Measurements from ENCODE around the gene MEX3A.
"Not testable (repeated sequence)": the region's sequence is repeated elsewhere in the genome, so short reads cannot be mapped to it uniquely, and the experiment has no call there.

The MEX3A gene

GRCh38 chr1:156082309-156083091, at the start of gene MEX3A:
MEX3A (minus strand) TSS chr1:156082465; CDS start chr1:156081998, 467 bp downstream.
- DNase-seq (ENCODE audit: low read depth in 2 of 3, low spot score in 2 of 3), result no peak

- no peak for DNase-seq (ENCODE audit: low read depth in 2 of 3, low spot score in 2 of 3)
Measured at GRCh38 chr1:156130578-156130942, 48.3 kb upstream of the MEX3A start.

GRCh38 chr1:156129687-156130577, 47.7 kb upstream of the MEX3A start:
- DNase-seq (ENCODE audit: low read depth in 2 of 3, low spot score in 2 of 3), result peak in 2 of 3 experiments; percentile 78 to 86

GRCh38 chr1:156128654-156129597, 46.7 kb upstream of the MEX3A start:
- no peak for DNase-seq (ENCODE audit: low read depth in 2 of 3, low spot score in 2 of 3)

- DNase-seq (ENCODE audit: low read depth in 2 of 3, low spot score in 2 of 3), result no peak
Measured at GRCh38 chr1:156128308-156128653, 46.0 kb upstream of the MEX3A start.

GRCh38 chr1:156126630-156127534, 44.6 kb upstream of the MEX3A start:
- peak in 2 of 3 experiments; percentile 53 to 76 for DNase-seq (ENCODE audit: low read depth in 2 of 3, low spot score in 2 of 3)

GRCh38 chr1:156126043-156126629, 43.9 kb upstream of the MEX3A start:
- peak in 1 of 3 experiments; percentile 64 for DNase-seq (ENCODE audit: low read depth in 2 of 3, low spot score in 2 of 3)

- DNase-seq (ENCODE audit: low read depth in 2 of 3, low spot score in 2 of 3), result not testable (repeated sequence)
Measured at GRCh38 chr1:156125544-156125943, 43.3 kb upstream of the MEX3A start.

- no peak for DNase-seq (ENCODE audit: low read depth in 2 of 3, low spot score in 2 of 3)
Measured at GRCh38 chr1:156124557-156125483, 42.6 kb upstream of the MEX3A start.

GRCh38 chr1:156123356-156124196, 41.3 kb upstream of the MEX3A start:
- DNase-seq (ENCODE audit: low read depth in 2 of 3, low spot score in 2 of 3), result no peak

GRCh38 chr1:156122519-156123355, 40.5 kb upstream of the MEX3A start:
- no peak for DNase-seq (ENCODE audit: low read depth in 2 of 3, low spot score in 2 of 3)

- no peak for DNase-seq (ENCODE audit: low read depth in 2 of 3, low spot score in 2 of 3)
Measured at GRCh38 chr1:156122086-156122485, 39.8 kb upstream of the MEX3A start.

GRCh38 chr1:156121457-156121856, 39.2 kb upstream of the MEX3A start:
- DNase-seq (ENCODE audit: low read depth in 2 of 3, low spot score in 2 of 3), result no peak

GRCh38 chr1:156121005-156121404, 38.7 kb upstream of the MEX3A start:
- not testable (repeated sequence) for DNase-seq (ENCODE audit: low read depth in 2 of 3, low spot score in 2 of 3)

GRCh38 chr1:156120318-156120717, 38.1 kb upstream of the MEX3A start:
- no peak for DNase-seq (ENCODE audit: low read depth in 2 of 3, low spot score in 2 of 3)

GRCh38 chr1:156119503-156120209, 37.4 kb upstream of the MEX3A start:
- DNase-seq (ENCODE audit: low read depth in 2 of 3, low spot score in 2 of 3), result no peak
